GM21576 (cell line): ENCODE results near the gene RFC2.
"Not testable (repeated sequence)": the region's sequence is repeated elsewhere in the genome, so short reads cannot be mapped to it uniquely, and the experiment has no call there.

Source experiments
- ATAC-seq: cut with Tn5 transposase; IDR thresholded peaks from one replicate; pipeline ENCODE4 v1.9.1; 2021; ENCODE audit warnings: mild to moderate bottlenecking, moderate library complexity; ENCODE audit not compliant: unreplicated experiment

The RFC2 gene

GRCh38 chr7:74252893-74253292 is 1.3 kb downstream of the RFC2 start:
- no peak for ATAC-seq

GRCh38 chr7:74249058-74249457 is 5.1 kb downstream of the RFC2 start:
- not testable (repeated sequence) for ATAC-seq

- no peak for ATAC-seq
These were observed 6.0 kb downstream of the RFC2 start for GRCh38 chr7:74248156-74248555.

- ATAC-seq = no peak
These were observed 7.7 kb downstream of the RFC2 start for GRCh38 chr7:74246497-74246896.

GRCh38 chr7:74242122-74242443 is 12.1 kb downstream of the RFC2 start:
- ATAC-seq = no peak

- ATAC-seq = no peak
These were observed 13.7 kb downstream of the RFC2 start for GRCh38 chr7:74240482-74240881.

- ATAC-seq = no peak
These were observed 17.9 kb downstream of the RFC2 start for GRCh38 chr7:74236284-74236683.

GRCh38 chr7:74235518-74236268 is 18.5 kb downstream of the RFC2 start:
- ATAC-seq = no peak

- no peak for ATAC-seq
These were observed 20.4 kb downstream of the RFC2 start for GRCh38 chr7:74233655-74234285.

GRCh38 chr7:74231232-74231590 is 23.0 kb downstream of the RFC2 start:
- ATAC-seq = peak; percentile 72

- ATAC-seq = peak; percentile 39
These were observed 23.6 kb downstream of the RFC2 start for GRCh38 chr7:74230446-74231231.

GRCh38 chr7:74228951-74229900 is 25.0 kb downstream of the RFC2 start:
- no peak for ATAC-seq

GRCh38 chr7:74226633-74227032 is 27.6 kb downstream of the RFC2 start:
- ATAC-seq = no peak

- no peak for ATAC-seq
These were observed 28.8 kb downstream of the RFC2 start for GRCh38 chr7:74225400-74225799.

GRCh38 chr7:74224907-74225306 is 29.3 kb downstream of the RFC2 start:
- ATAC-seq = not testable (repeated sequence)

- ATAC-seq = no peak
These were observed 29.7 kb downstream of the RFC2 start for GRCh38 chr7:74224511-74224832.

- no peak for ATAC-seq
These were observed 30.3 kb downstream of the RFC2 start for GRCh38 chr7:74223711-74224510.

GRCh38 chr7:74222851-74223710 is 31.1 kb downstream of the RFC2 start:
- no peak for ATAC-seq

GRCh38 chr7:74221713-74222112 is 32.5 kb downstream of the RFC2 start:
- no peak for ATAC-seq
